HG03565 (cell line): ENCODE measurements around the gene MBD3L3.
"Not testable (repeated sequence)": the region's sequence is repeated elsewhere in the genome, so short reads cannot be mapped to it uniquely, and the experiment has no call there.

Experiments
- ATAC-seq: cut with Tn5 transposase; IDR thresholded peaks from one replicate; pipeline ENCODE4 v1.9.1; 2021; ENCODE audit warnings: mild to moderate bottlenecking, moderate library complexity; ENCODE audit not compliant: unreplicated experiment

MBD3L3 gene

GRCh38 chr19:7058576-7058975 lies at the start of gene MBD3L3:
Gene MBD3L3 (minus strand): TSS chr19:7058676. CDS start chr19:7058605, 71 bp downstream.
- ATAC-seq = not testable (repeated sequence)

GRCh38 chr19:7106711-7107657 lies 48.5 kb upstream of the MBD3L3 start:
- no peak for ATAC-seq

- ATAC-seq = no peak
These were observed 46.4 kb upstream of the MBD3L3 start for GRCh38 chr19:7104747-7105447.

- no peak for ATAC-seq
These were observed 43.2 kb upstream of the MBD3L3 start for GRCh38 chr19:7101498-7102253.

GRCh38 chr19:7099597-7099921 lies 41.1 kb upstream of the MBD3L3 start:
- ATAC-seq = no peak

- ATAC-seq = peak; percentile 66
These were observed 40.5 kb upstream of the MBD3L3 start for GRCh38 chr19:7098701-7099596.

- no peak for ATAC-seq
These were observed 39.6 kb upstream of the MBD3L3 start for GRCh38 chr19:7098096-7098495.

- ATAC-seq = no peak
These were observed 30.5 kb upstream of the MBD3L3 start for GRCh38 chr19:7088999-7089398.

- no peak for ATAC-seq
These were observed 24.8 kb upstream of the MBD3L3 start for GRCh38 chr19:7083076-7083956.

GRCh38 chr19:7078008-7078407 lies 19.5 kb upstream of the MBD3L3 start:
- no peak for ATAC-seq

GRCh38 chr19:7076151-7076550 lies 17.7 kb upstream of the MBD3L3 start:
- ATAC-seq = no peak

GRCh38 chr19:7074705-7075282 lies 16.3 kb upstream of the MBD3L3 start:
- ATAC-seq = no peak

- no peak for ATAC-seq
These were observed 14.1 kb upstream of the MBD3L3 start for GRCh38 chr19:7072541-7072940.

- ATAC-seq = no peak
These were observed 11.4 kb upstream of the MBD3L3 start for GRCh38 chr19:7069904-7070226.

GRCh38 chr19:7069042-7069903 lies 10.8 kb upstream of the MBD3L3 start, which contains the start of gene ZNF557:
Gene ZNF557 (plus strand): TSS chr19:7069703. CDS start chr19:7075075, 5,372 bp downstream.
- ATAC-seq = peak; percentile 78

- no peak for ATAC-seq
These were observed 10.1 kb upstream of the MBD3L3 start for GRCh38 chr19:7068599-7068998.

- ATAC-seq = no peak
These were observed 9.2 kb upstream of the MBD3L3 start for GRCh38 chr19:7067716-7068115.

- ATAC-seq = not testable (repeated sequence)
These were observed 8.6 kb upstream of the MBD3L3 start for GRCh38 chr19:7067122-7067521.
